ENCODE data around the gene TUB. TPM values are rescaled to one million over a fixed set of nuclear protein-coding genes. Genes with fewer than 3 reads are reported as not detected.

TUB gene
- total RNA-seq, 1 donor from 2014 or later = 14.3 TPM

GRCh38 chr11:8036002-8036802 is 44.8 kb upstream of the TUB start:
- Mint-ChIP-seq H3K27ac (ENCODE audit: unreplicated experiment) (no peak overlapping the region), H3K4me3 (ENCODE audit: unreplicated experiment) (no peak overlapping the region), H3K36me3 (ENCODE audit: low read depth) (no peaks in the 10 kb centered on the region), H3K4me1 (ENCODE audit: low read depth) (peaks cover 13% of the 10 kb centered on the region), H3K27me3 (ENCODE audit: low read depth) (peaks cover 33% of the 10 kb centered on the region), H3K9me3 (ENCODE audit: low read depth) (no peaks in the 10 kb centered on the region)
- DNase-seq (ENCODE audit: low spot score) = peak; percentile 42
- TF ChIP-seq CTCF (IDR thresholded peaks at IDR 0.05) = no peak

GRCh38 chr11:8036986-8037385 is 44.0 kb upstream of the TUB start:
- H3K27ac Mint-ChIP-seq (ENCODE audit: unreplicated experiment) = no peak overlapping the region
- TF ChIP-seq CTCF (IDR thresholded peaks at IDR 0.05) = no peak
- H3K4me1 Mint-ChIP-seq (ENCODE audit: low read depth) = peaks cover 13% of the 10 kb centered on the region
- DNase-seq (ENCODE audit: low spot score) = peak; percentile 37
- H3K4me3 Mint-ChIP-seq (ENCODE audit: unreplicated experiment) = no peak overlapping the region
- H3K27me3 Mint-ChIP-seq (ENCODE audit: low read depth) = peaks cover 40% of the 10 kb centered on the region
- no peaks in the 10 kb centered on the region for H3K9me3 Mint-ChIP-seq (ENCODE audit: low read depth)
- no peaks in the 10 kb centered on the region for H3K36me3 Mint-ChIP-seq (ENCODE audit: low read depth)

DNA sequence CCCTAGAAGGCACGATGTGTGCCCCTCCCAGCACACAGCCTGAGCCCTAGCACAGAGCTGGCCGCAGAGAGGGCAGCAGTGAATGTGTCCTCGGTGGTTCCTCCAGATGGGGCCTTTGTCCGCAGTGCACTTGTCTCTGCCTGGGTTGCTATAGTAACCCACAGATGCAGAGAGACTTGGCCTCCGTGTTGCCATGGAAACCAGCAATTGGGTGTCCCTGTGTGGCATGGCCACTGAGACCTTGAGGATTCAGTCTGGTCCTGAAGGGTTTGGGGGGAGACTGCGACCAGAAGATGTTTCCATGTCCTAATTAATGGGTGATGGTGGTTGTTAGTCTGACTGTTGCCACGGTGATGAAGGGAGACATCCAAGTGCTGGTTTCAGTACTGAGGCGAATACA is 42.6 kb upstream of the TUB start:
- H3K9me3 Mint-ChIP-seq (ENCODE audit: low read depth) = no peaks in the 10 kb centered on the region
- H3K4me3 Mint-ChIP-seq (ENCODE audit: unreplicated experiment) = no peak overlapping the region
- peaks cover 8% of the 10 kb centered on the region for H3K4me1 Mint-ChIP-seq (ENCODE audit: low read depth)
- no peak overlapping the region for H3K27ac Mint-ChIP-seq (ENCODE audit: unreplicated experiment)
- no peaks in the 10 kb centered on the region for H3K36me3 Mint-ChIP-seq (ENCODE audit: low read depth)
- peaks cover 38% of the 10 kb centered on the region for H3K27me3 Mint-ChIP-seq (ENCODE audit: low read depth)
- no peak for TF ChIP-seq CTCF (IDR thresholded peaks at IDR 0.05)
- peak; percentile 15 for DNase-seq (ENCODE audit: low spot score)

GRCh38 chr11:8038811-8039529 is 42.0 kb upstream of the TUB start:
- H3K36me3 Mint-ChIP-seq (ENCODE audit: low read depth) = no peaks in the 10 kb centered on the region
- H3K4me3 Mint-ChIP-seq (ENCODE audit: unreplicated experiment) = no peak overlapping the region
- H3K4me1 Mint-ChIP-seq (ENCODE audit: low read depth) = peaks cover 6% of the 10 kb centered on the region
- peaks cover 43% of the 10 kb centered on the region for H3K27me3 Mint-ChIP-seq (ENCODE audit: low read depth)
- TF ChIP-seq CTCF (IDR thresholded peaks at IDR 0.05) = no peak
- DNase-seq (ENCODE audit: low spot score) = peak; percentile 64
- no peaks in the 10 kb centered on the region for H3K9me3 Mint-ChIP-seq (ENCODE audit: low read depth)
- H3K27ac Mint-ChIP-seq (ENCODE audit: unreplicated experiment) = no peak overlapping the region

DNA sequence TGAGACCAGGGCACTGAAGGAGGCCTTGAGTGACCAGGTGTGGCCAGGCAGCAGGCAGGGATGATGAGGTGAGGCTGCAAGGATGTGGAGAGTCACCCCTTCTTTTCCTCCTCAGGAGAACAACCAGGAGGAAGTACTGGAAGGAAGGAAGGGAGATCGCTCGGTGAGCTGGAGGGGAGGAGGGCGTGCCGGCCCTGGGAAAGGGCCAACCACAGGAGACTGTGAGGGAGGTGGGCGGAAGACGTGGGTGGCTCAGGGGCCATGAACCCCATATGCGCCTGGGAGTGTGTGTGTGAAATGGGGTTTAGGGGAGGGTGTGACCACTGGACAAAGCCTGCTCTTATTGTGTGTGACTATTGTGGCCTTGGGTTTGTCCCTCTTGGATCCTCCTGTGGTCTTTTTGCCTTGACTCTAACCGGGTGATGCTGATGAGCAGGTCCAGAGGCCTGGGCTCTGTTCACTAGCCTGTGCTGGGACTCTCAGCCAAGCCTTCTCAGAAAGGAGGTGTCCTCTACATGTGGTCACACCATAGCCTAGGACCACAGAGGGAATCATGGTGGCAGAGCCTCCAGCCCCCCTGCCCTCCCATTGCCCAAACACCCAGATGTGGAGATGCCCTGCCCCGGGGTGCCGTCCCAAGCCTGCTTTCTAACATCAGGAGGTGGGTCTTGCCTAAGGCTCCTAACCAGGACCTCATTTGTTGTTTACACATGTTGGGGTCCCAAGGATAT is 41.3 kb upstream of the TUB start:
- no peak overlapping the region for H3K27ac Mint-ChIP-seq (ENCODE audit: unreplicated experiment)
- peaks cover 49% of the 10 kb centered on the region for H3K27me3 Mint-ChIP-seq (ENCODE audit: low read depth)
- H3K4me3 Mint-ChIP-seq (ENCODE audit: unreplicated experiment) = no peak overlapping the region
- peaks cover 6% of the 10 kb centered on the region for H3K4me1 Mint-ChIP-seq (ENCODE audit: low read depth)
- peak; percentile 66 for DNase-seq (ENCODE audit: low spot score)
- H3K36me3 Mint-ChIP-seq (ENCODE audit: low read depth) = no peaks in the 10 kb centered on the region
- H3K9me3 Mint-ChIP-seq (ENCODE audit: low read depth) = no peaks in the 10 kb centered on the region
- no peak for TF ChIP-seq CTCF (IDR thresholded peaks at IDR 0.05)

All from chondrocyte (in vitro differentiated cells).